ENCODE data around the gene TSPAN4. TPM values are rescaled to one million over a fixed set of nuclear protein-coding genes. Genes with fewer than 3 reads are reported as not detected.

The TSPAN4 gene
- total and polyA plus RNA-seq, 9 of the 15 experiments (the other 6 are each of a cell fraction or from before 2014, with no cell fraction given), result 0.07 to 31.0 (median 15.7) TPM

- TF ChIP-seq, protein P1, sequence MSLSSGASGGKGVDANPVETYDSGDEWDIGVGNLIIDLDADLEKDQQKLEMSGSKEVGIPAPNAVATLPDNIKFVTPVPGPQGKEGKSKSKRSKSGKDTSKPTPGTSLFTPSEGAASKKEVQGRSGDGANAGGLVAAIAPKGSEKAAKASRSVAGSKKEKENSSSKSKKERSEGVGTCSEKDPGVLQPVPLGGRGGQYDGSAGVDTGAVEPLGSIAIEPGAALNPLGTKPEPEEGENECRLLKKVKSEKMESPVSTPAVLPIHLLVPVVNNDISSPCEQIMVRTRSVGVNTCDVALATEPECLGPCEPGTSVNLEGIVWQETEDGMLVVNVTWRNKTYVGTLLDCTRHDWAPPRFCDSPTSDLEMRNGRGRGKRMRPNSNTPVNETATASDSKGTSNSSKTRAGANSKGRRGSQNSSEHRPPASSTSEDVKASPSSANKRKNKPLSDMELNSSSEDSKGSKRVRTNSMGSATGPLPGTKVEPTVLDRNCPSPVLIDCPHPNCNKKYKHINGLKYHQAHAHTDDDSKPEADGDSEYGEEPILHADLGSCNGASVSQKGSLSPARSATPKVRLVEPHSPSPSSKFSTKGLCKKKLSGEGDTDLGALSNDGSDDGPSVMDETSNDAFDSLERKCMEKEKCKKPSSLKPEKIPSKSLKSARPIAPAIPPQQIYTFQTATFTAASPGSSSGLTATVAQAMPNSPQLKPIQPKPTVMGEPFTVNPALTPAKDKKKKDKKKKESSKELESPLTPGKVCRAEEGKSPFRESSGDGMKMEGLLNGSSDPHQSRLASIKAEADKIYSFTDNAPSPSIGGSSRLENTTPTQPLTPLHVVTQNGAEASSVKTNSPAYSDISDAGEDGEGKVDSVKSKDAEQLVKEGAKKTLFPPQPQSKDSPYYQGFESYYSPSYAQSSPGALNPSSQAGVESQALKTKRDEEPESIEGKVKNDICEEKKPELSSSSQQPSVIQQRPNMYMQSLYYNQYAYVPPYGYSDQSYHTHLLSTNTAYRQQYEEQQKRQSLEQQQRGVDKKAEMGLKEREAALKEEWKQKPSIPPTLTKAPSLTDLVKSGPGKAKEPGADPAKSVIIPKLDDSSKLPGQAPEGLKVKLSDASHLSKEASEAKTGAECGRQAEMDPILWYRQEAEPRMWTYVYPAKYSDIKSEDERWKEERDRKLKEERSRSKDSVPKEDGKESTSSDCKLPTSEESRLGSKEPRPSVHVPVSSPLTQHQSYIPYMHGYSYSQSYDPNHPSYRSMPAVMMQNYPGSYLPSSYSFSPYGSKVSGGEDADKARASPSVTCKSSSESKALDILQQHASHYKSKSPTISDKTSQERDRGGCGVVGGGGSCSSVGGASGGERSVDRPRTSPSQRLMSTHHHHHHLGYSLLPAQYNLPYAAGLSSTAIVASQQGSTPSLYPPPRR (CRISPR knock-in tag; IDR thresholded peaks at IDR 0.05; ENCODE audit: borderline replicate concordance), result no peak
- TF ChIP-seq HNRNPH1 (optimal IDR thresholded peaks at IDR 0.05; ENCODE audit: low read depth, low read length) (no peak), DEAF1 (CRISPR knock-in tag; IDR thresholded peaks at IDR 0.05) (no peak), PATZ1 (CRISPR knock-in tag; IDR thresholded peaks at IDR 0.05; ENCODE audit: borderline replicate concordance) (no peak), ZNF408 (CRISPR knock-in tag; IDR thresholded peaks at IDR 0.05; ENCODE audit: low read depth) (no peak), RBFOX2 (IDR thresholded peaks at IDR 0.05; ENCODE audit: low read depth, low read length) (peak; percentile 32; the same call in 1 of the 2 replicates), ZNF24 (IDR thresholded peaks at IDR 0.05) (no peak), NRF1 (conservative IDR thresholded peaks at IDR 0.05 in 1 of 2, IDR thresholded peaks at IDR 0.05 in 1 of 2) (peak; percentile 66 to 73), ZBTB33 (CRISPR knock-in tag; IDR thresholded peaks at IDR 0.05) (no peak), TAF1 (IDR thresholded peaks at IDR 0.05; ENCODE audit: control insufficient read depth, extremely low read depth, insufficient read depth, low read length, severe bottlenecking) (no peak), MCM2 (IDR thresholded peaks at IDR 0.05; ENCODE audit: low read depth) (no peak), TCFL5 (CRISPR knock-in tag; conservative IDR thresholded peaks at IDR 0.05) (no peak), EZH2 (IDR thresholded peaks at IDR 0.05; ENCODE audit: borderline replicate concordance, low read depth, low read length) (no peak), NFIC (IDR thresholded peaks at IDR 0.05) (peak; percentile 97), EHMT2 (IDR thresholded peaks at IDR 0.05) (no peak), RCOR1 (IDR thresholded peaks at IDR 0.05; ENCODE audit: borderline replicate concordance in 1 of 2, low read depth in 2 of 2, low read length in 2 of 2) (no peak), ZBTB17 (CRISPR knock-in tag; IDR thresholded peaks at IDR 0.05) (no peak), THRAP3 (IDR thresholded peaks at IDR 0.05; ENCODE audit: borderline replicate concordance) (no peak)
Observed at GRCh38 chr11:862081-862661, 19.5 kb downstream of the TSPAN4 start (continued).

All from K562 (cell line).